Stimulated activated CD4-positive, alpha-beta T cell treated with anti-CD3 and anti-CD28 coated beads, Interleukin-4, amount 100 ng/mL, for 48 hours (primary cell): Measurements from ENCODE around the gene TOM1L2.
"Not testable (repeated sequence)": the region's sequence is repeated elsewhere in the genome, so short reads cannot be mapped to it uniquely, and the experiment has no call there.

Experiments
- DNase-seq, 2 donors: peaks; one replicate each; pipeline ENCODE4 v3.0.0-alpha.2; 2020; ENCODE audit warnings: low read depth in 2 of 2

Gene TOM1L2

GRCh38 chr17:17943281-17943984 lies 28.8 kb downstream of the TOM1L2 start:
- no peak for DNase-seq

DNA sequence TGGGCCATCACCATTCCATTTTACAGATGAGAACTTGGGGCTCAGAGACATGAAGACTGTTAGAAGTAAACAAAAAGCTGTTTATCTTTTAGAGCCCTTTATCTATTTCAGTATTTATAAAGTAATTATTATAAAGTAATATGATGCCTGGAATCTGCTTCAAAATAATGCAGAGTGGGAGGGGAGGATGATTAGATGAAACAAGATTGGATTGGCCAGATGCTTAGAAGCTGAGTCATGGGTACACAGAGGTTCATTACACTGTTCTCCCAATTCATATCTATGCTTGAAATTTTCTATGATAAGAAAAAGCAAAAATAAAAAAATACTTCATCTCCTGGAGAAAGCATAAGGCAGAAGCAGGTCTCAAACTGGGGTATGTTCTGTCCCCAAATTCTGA lies 29.4 kb downstream of the TOM1L2 start:
- DNase-seq = no peak

DNA sequence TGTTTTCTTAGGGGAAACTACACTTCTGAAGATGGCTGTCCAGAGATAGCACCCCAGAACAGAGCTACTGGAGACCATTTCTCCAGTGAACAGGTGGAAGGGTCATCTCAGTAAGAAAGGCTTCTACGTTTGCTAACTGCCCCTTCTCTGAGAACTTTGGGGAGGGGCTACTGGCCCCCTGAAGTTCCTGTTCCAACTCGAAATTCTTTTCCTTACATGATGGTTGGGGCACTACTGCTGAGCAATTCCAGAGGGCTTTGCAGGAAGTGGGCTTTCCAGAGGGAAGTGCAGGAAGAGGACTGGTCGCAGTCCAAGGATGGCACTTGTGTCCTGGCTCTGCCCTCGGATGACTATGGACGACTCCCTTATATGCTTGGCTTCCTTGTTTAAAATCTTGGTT lies 31.2 kb downstream of the TOM1L2 start:
- DNase-seq = no peak

- no peak for DNase-seq
Measured at GRCh38 chr17:17940441-17940911, 31.7 kb downstream of the TOM1L2 start.

DNA sequence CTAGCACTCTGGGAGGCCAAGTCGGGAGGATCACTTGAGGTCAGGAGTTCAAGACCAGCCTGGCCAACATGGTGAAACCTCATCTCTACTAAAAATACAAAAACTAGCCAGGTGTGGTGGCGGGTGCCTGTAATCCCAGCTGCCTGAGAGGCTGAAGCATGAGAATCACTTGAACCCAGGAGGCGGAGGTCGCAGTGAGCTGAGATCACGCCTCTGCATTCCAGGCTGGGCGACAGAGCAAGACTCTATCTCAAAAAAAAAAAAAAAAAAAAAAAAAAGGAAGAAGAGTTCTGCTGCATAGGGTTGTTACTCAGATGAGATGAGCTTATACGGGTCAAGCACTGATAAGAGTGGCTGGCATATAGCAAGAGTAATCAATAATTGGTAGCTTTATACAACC lies 32.3 kb downstream of the TOM1L2 start:
- not testable (repeated sequence) for DNase-seq

- no peak for DNase-seq
Measured at GRCh38 chr17:17938388-17939107, 33.7 kb downstream of the TOM1L2 start.

GRCh38 chr17:17937958-17938357 lies 34.2 kb downstream of the TOM1L2 start:
- no peak for DNase-seq

- DNase-seq = no peak
Measured at GRCh38 chr17:17937201-17937853, 34.9 kb downstream of the TOM1L2 start.

GRCh38 chr17:17935321-17936271 lies 36.6 kb downstream of the TOM1L2 start:
- no peak for DNase-seq

DNA sequence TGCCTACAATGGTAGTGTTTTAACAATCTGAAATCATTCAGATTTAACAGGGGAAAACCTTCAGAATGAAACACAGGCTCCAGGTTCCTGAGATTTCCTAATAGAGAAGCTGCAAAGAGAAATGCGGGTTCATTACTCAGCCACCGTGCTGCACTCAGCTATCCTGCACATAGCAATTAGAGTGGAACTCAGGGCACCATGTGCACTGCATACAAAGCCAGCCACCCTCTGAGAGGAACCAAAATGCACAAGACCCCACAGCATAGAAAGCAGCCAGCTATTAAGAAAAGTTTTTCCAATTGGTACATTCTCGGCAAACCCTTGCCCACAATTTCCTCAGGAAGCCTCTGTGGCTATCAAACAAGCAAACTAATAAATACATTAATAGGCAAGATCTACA lies 37.4 kb downstream of the TOM1L2 start:
- no peak for DNase-seq

GRCh38 chr17:17934214-17934613 lies 38.0 kb downstream of the TOM1L2 start:
- no peak for DNase-seq

DNA sequence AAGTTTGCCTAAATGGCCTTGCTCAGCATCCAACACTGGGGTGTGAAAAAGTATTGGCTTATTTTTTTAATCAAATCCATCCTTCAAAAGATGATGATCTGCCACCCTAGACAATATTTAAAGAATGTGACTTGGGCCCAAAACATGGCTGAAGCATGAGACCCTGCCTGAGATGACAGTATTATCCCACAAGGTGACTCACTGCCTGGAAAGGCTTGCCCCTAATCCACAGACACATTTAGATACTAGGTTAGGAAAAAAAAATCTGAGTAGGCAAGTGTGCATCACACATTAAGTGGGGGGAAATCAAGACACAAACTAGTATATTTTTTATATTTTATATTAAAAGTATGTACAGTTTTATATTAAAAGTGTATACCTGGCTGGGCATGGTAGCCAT lies 38.4 kb downstream of the TOM1L2 start:
- DNase-seq = no peak

DNA sequence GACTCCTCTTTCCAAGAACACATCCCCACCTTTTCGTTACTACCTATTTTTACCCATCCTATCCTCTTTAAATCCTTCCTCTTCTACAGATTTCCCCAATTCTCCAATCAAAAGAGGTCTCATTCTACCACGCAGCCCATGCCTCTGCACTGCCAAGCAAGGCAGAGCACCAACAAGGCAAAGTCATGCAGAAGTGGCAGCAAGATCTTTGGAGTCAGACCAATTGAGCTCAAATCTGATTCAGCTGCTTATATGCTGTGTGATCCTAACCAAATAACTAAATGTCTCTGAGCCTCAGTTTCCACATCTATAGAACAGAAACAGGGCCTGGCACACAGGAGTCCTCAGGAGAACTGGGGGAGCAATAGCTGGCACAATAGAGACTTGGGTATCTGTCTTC lies 41.0 kb downstream of the TOM1L2 start:
- no peak for DNase-seq

DNA sequence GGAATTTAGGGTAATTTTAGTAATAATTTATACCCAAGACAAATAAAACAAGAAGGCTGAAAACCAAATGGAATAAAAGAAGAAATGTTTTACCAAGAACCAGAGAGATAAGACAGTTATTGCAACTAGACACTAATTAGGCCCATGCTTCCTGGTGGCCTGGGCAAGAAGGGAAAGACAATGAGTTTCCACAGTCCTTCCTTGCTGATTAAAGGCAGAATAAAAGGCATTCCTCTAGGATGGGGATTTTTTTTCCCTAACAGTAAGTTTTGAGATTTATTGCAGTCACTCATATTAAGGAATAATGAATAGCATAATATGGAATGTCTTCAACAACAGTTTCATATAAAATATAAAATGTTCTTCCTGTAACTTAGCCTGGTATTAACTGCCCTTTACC lies 41.5 kb downstream of the TOM1L2 start:
- no peak for DNase-seq

DNA sequence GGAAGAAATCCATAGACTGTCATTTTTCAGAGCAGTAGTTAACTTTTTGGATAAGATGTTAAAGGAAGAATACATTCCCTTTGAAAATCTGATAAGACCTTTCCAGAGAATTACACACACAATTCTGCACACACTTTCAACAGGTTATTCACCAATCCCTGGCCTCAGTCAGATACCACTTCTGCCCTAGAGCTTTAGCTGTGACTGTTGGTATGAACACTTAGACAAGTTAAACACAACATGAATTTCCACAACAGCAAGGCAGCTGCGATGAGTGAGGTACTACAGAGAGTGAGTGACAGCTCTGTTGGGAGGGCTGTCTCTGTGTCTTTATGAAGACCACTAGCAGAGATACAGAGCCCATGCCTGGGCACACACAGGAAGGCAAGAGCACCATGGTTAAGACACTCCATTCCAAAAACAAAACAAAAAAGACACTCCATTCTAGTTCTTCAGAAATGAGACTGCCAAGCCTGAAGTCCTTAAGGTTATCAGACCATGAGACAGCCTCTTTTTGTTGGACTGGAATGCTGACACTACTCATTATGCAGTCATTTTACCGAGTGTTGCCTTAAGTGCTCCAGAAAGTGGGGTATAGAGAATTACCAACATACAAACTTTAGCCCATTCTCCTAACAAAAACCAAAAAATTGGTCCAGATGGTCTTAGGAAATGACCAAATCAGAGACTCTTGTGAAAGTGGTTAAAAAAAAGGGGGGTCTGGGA lies 42.4 kb downstream of the TOM1L2 start:
- DNase-seq = no peak

DNA sequence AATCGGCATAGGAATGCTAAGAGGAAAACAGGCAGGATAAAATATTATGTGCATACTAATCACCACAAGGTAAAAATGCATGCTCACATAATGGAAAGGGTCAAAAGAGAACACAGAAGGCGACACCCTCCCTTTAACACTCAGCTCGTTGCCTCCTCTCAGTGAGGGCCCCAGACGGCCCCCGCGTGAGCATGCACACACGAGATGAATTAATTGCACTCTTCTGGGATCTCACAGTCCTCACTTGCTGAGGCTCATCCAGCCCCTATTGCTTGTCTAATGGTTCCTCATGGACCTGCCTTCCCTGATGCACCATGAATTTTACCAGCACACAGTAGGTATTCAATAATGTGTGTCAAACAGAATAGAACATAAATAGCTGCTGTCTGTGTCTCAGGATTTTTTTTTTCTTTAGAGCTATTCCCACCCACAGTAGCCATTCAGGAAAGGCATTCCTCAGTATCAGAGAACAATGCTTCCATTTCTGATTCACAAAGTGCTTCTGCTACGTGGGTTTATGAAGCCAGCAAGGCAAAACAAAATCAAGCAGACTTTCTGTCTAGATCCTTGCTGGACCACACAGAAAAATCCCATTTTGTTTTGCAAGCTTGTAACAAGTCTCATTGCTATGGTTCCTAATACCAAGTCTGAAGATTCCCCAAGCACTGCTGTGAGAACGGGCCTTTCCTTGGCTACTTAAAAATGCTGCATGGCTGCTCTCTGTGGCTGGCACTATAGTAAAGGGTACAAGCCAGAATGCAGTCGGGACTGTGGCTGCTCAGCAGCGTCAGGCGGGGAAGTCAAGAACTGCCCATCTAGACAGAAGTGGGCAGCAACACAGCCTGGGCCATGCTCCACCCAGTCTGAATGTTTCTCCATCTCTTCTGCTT lies 43.6 kb downstream of the TOM1L2 start:
- no peak for DNase-seq

DNA sequence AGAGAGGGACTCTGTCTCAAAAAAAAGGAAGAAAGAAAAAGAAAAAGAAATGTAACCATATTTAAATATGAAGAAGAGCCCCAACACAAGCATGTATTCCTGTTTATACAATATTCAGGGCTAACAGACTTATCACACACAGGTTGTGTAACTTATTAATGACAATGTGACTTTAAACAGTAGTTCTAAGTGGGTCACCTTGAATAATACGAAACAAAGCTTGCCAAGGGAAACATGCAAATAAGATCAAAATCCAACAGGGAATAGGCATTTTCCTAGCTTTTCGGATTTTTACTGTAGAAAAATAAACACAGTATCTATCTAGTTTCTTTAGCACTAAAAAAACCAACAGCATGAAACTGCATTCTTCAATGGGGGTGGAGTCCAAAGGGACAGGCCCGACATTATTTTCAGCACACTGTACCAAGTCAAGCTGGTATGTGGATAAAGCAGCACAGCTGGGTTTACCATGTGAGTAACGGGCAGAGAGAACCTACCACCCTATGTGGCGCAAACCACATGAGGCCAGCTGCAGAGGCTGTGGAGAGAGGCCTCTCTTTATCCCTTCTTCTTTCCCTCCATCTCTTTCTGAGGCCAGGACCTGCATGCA lies 45.3 kb downstream of the TOM1L2 start:
- DNase-seq = no peak

GRCh38 chr17:17926036-17926435 lies 46.2 kb downstream of the TOM1L2 start:
- DNase-seq = no peak

- DNase-seq = no peak
Measured at GRCh38 chr17:17924857-17925250, 47.3 kb downstream of the TOM1L2 start.
